ENCODE results near the gene SLC45A1.
A peak's percentile ranks its signal among the peaks of the same experiment; 100 is the strongest.

SLC45A1 gene

DNA sequence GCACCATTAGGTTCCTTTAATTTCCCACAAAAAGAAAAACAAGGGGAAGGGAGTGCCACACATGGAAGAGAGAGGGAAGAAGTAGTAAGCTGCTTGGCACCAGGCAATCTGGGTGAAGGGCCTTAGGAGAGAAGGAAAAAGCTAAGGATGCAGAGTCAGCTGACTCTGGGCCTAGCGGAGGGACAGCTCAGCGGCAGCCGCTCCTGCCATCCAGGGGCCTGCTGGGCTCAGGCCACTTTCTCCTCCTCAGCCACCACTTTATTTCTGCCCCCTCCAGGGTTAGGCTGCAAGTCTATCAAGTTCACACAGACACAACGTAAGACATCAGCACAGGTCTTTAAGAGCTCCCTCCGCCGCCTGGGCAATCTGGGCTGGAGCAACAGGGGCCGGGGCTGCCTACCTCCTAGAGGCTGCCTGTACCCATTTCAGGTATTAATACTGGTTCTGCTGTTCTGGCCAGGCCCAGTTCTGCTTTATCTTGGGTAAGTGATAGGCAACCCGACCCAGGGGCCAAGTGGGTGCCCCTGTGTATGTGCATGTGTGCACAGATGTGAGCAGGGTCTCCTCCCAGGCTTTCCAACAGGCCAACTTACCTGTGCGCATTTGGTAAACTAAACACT is 53.6 kb downstream of the SLC45A1 start:
- ChIA-PET POLR2A (interaction anchor here (0.6 to 1.4 kb wide), 3 partner anchors 13 to 107 kb away, joined by 3 to 4 read pairs (median 3); no protein-coding TSS in a partner anchor), CTCF (interaction anchor here (0.7 to 2.2 kb wide), 10 partner anchors 9 to 396 kb away, joined by 3 to 10 read pairs (median 4); no protein-coding TSS in a partner anchor)
- no peak for DNase-seq (ENCODE audit: low read depth, low spot score)
- TF ChIP-seq, protein P1, sequence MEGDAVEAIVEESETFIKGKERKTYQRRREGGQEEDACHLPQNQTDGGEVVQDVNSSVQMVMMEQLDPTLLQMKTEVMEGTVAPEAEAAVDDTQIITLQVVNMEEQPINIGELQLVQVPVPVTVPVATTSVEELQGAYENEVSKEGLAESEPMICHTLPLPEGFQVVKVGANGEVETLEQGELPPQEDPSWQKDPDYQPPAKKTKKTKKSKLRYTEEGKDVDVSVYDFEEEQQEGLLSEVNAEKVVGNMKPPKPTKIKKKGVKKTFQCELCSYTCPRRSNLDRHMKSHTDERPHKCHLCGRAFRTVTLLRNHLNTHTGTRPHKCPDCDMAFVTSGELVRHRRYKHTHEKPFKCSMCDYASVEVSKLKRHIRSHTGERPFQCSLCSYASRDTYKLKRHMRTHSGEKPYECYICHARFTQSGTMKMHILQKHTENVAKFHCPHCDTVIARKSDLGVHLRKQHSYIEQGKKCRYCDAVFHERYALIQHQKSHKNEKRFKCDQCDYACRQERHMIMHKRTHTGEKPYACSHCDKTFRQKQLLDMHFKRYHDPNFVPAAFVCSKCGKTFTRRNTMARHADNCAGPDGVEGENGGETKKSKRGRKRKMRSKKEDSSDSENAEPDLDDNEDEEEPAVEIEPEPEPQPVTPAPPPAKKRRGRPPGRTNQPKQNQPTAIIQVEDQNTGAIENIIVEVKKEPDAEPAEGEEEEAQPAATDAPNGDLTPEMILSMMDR (IDR thresholded peaks at IDR 0.05; ENCODE audit: insufficient read depth, low read length, missing control alignments), result no peak
- no peak overlapping the region for H3K4me3 ChIP-seq (ENCODE audit: low read depth, low read length)

DNA sequence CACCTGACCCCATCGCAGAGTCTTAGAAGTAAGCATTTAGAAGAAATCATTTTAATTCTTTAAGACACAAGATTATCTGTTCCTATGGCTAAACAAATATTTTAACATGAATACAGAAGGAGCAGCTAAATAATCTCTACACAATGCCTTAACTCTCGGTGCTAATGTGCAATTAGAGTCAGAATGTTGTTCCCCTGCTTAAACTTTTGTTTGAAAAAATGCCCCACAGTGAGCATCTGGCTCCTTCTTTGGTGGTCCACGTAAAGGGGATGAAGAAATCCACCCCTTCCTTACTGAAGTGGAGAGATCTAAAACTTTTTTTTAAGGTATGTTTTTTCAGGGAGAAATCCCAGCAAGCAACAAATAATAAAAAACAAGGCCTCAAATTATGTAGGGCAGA is 55.2 kb downstream of the SLC45A1 start:
- POLR2A ChIA-PET, result interaction anchor here (1.6 kb wide), 1 partner anchor 24 kb away, joined by 5 read pairs; no protein-coding TSS in a partner anchor

DNA sequence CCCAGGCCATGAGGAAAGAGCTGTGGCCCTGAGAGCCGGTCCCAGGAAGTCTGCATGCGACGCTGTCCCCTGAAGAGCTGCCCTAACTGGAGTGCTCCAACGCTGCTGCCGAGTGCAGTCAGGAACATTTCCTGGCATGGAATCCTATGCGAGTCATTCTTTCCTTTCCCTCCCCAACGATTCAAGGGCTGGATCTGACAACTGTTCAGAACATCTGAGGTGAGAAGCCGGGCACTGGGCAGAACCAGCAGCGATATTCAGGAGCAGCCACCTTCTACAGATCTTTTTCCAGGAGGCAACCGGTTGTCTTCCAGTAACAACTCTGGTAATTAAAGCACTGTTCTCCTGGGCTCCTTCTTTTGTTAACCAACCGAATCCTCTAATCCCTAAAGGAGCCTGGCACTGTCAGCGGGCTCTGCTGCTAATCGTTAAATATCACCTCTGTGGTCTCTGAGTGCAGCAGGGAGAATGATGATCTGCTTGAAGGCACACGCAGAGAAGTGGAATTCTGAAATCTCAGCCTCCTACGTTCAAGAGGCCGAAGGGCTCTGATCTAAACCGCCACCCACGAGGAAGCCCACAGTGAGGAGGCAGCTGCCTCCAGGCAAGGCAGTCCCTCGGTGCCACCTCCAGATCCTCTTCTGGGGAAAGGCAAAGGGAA is 55.8 kb downstream of the SLC45A1 start:
- CTCF ChIA-PET, result interaction anchor here (0.7 to 2.4 kb wide), 12 partner anchors 8 to 475 kb away, joined by 3 to 10 read pairs (median 4); no protein-coding TSS in a partner anchor
- H3K4me3 ChIP-seq (ENCODE audit: low read depth, low read length), result peak overlapping the region; percentile 20; the same call in 1 of the 2 replicates
- POLR2A ChIA-PET, result interaction anchor here (1.6 kb wide), 1 partner anchor 24 kb away, joined by 5 read pairs; no protein-coding TSS in a partner anchor
- DNase-seq (ENCODE audit: low read depth, low spot score), result peak; percentile 49
- TF ChIP-seq, protein P1 (IDR thresholded peaks at IDR 0.05; ENCODE audit: insufficient read depth, low read length, missing control alignments), result no peak

More for the DNA sequence above, 55.2 kb downstream of the SLC45A1 start:
- CTCF ChIA-PET, result interaction anchor here (0.6 to 2.4 kb wide), 5 partner anchors 8 to 405 kb away, joined by 3 to 10 read pairs (median 3); no protein-coding TSS in a partner anchor
- TF ChIP-seq, protein P1 (IDR thresholded peaks at IDR 0.05; ENCODE audit: insufficient read depth, low read length, missing control alignments), result no peak
- H3K4me3 ChIP-seq (ENCODE audit: low read depth, low read length), result no peak overlapping the region
- DNase-seq (ENCODE audit: low read depth, low spot score), result no peak

DNA sequence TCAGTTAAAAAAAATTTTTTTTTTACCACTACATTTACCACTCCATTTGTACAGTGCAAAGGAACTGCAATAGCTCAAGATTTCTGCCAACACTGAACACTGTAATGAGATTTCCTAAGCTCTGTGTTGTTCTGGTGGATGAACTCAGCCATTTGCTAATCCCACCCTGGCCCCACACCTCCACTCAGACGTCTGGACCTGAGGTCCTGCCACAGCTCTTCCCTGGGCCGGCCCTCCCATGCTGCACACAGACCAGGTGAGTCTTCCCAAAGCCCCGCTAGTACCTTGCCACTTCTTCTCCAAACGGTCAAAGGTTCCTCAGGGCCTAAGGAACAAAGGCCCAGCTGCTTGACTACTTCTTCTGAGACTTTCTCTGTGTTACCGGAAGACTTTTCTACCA is 56.4 kb downstream of the SLC45A1 start:
- CTCF ChIA-PET, result interaction anchor here (0.7 to 2.4 kb wide), 11 partner anchors 10 to 474 kb away, joined by 3 to 10 read pairs (median 3); no protein-coding TSS in a partner anchor
- POLR2A ChIA-PET, result interaction anchor here (1.6 kb wide), 1 partner anchor 23 kb away, joined by 5 read pairs; no protein-coding TSS in a partner anchor

DNA sequence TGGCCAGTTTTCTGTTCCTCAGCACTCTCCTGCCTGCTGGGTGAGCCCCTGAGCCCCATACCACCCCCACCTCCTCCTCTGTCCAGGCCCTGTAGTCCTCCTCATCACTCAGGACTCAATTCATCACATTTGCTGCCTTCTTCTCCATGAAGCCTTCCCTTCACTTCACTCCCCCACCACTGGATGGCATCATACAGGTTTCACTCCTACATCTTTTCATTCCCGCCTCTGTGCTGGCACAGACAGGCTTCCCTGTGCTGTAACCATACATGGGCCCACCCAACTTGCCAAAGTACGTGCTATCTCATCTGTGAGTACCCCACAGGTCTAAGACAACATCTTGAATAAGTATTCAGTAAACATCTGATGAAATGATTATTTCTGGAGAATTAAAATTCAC is 56.9 kb downstream of the SLC45A1 start:
- no peak for DNase-seq (ENCODE audit: low read depth, low spot score)
- ChIA-PET CTCF (interaction anchor here (1.1 to 1.3 kb wide), 3 partner anchors 12 to 25 kb away, joined by 3 to 5 read pairs (median 3); no protein-coding TSS in a partner anchor), POLR2A (interaction anchor here (1.6 kb wide), 1 partner anchor 23 kb away, joined by 5 read pairs; no protein-coding TSS in a partner anchor)
- no peak overlapping the region for H3K4me3 ChIP-seq (ENCODE audit: low read depth, low read length)
- TF ChIP-seq, protein P1 (IDR thresholded peaks at IDR 0.05; ENCODE audit: insufficient read depth, low read length, missing control alignments), result peak; percentile 52

More for the DNA sequence above, 56.4 kb downstream of the SLC45A1 start:
- H3K4me3 ChIP-seq (ENCODE audit: low read depth, low read length), result no peak overlapping the region
- TF ChIP-seq, protein P1 (IDR thresholded peaks at IDR 0.05; ENCODE audit: insufficient read depth, low read length, missing control alignments), result no peak
- no peak for DNase-seq (ENCODE audit: low read depth, low spot score)

Data from AG04449 (cell line).